GM23338 (cell line): ENCODE results near the gene MAP3K9. TPM values are rescaled to one million over a fixed set of nuclear protein-coding genes. Genes with fewer than 3 reads are reported as not detected.

Source experiments
- ATAC-seq: fragments of 200-7000 bp; cut with Tn5 transposase; 3 replicates; pipeline ENCODE4 v1.9.1; 2020
- DNase-seq: peaks from one replicate; pipeline ENCODE4 v3.0.0-alpha.2; 2015; ENCODE audit warnings: low spot score
- H2AFZ ChIP-seq: fragments of 200-600 bp; sonication (generic); 2 replicates; pipeline ENCODE4 v1.8.0; 2016; ENCODE audit warnings: antibody characterized with exemption, mild to moderate bottlenecking, moderate library complexity
- H3F3A ChIP-seq: fragments of 200-600 bp; sonication (generic); replicated peaks from 2 replicates; pipeline ENCODE4 v1.8.0; 2017; ENCODE audit warnings: antibody characterized with exemption, mixed run types, low read depth
- H3K27ac ChIP-seq: fragments of 200-600 bp; sonication (generic); 2 replicates; pipeline ENCODE4 v1.6.1; 2016; ENCODE audit warnings: low read depth
- H3K27me3 ChIP-seq: fragments of 200-600 bp; sonication (generic); 2 replicates; pipeline ENCODE4 v1.8.0; 2016; ENCODE audit warnings: mild to moderate bottlenecking, mixed run types, moderate library complexity; ENCODE audit not compliant: insufficient read depth
- H3K36me3 ChIP-seq: fragments of 200-600 bp; sonication (generic); 2 replicates; pipeline ENCODE4 v1.8.0; 2016; ENCODE audit warnings: mild to moderate bottlenecking; ENCODE audit not compliant: insufficient read depth
- H3K4me1 ChIP-seq: fragments of 200-600 bp; sonication (generic); 2 replicates; pipeline ENCODE4 v1.8.0; 2016; ENCODE audit warnings: mild to moderate bottlenecking, moderate library complexity; ENCODE audit not compliant: insufficient read depth
- H3K4me2 ChIP-seq: fragments of 200-600 bp; sonication (generic); 2 replicates; pipeline ENCODE4 v1.7.1; 2017; ENCODE audit warnings: mixed run types
- H3K4me3 ChIP-seq: fragments of 200-600 bp; sonication (generic); 2 replicates; pipeline ENCODE4 v1.6.1; 2016; ENCODE audit warnings: mixed run types
- H3K79me2 ChIP-seq: fragments of 200-600 bp; sonication (generic); replicated peaks from 2 replicates; pipeline ENCODE4 v1.8.0; 2017; ENCODE audit warnings: mild to moderate bottlenecking; ENCODE audit not compliant: insufficient read depth
- H3K9me2 ChIP-seq: fragments of 200-600 bp; sonication (generic); 2 replicates; pipeline ENCODE4 v1.8.0; 2017; ENCODE audit not compliant: insufficient read depth
- H4K20me1 ChIP-seq: fragments of 200-600 bp; sonication (generic); replicated peaks from 2 replicates; pipeline ENCODE4 v1.8.0; 2017; ENCODE audit warnings: mild to moderate bottlenecking; ENCODE audit not compliant: insufficient read depth
- H3K27ac Mint-ChIP-seq: 2 replicates; pipeline ENCODE4 v1.8.0; 2020; ENCODE audit warnings: inconsistent platforms, mild to moderate bottlenecking, moderate library complexity, mixed read lengths
- H3K27me3 Mint-ChIP-seq: 3 replicates; pipeline ENCODE4 v1.8.0; 2022; ENCODE audit warnings: low read depth, mild to moderate bottlenecking, moderate library complexity, mixed read lengths, inconsistent platforms; ENCODE audit not compliant: insufficient read depth, poor library complexity
- H3K36me3 Mint-ChIP-seq: 3 replicates; pipeline ENCODE4 v1.8.0; 2021; ENCODE audit warnings: low read depth, mild to moderate bottlenecking, inconsistent platforms, moderate library complexity, mixed read lengths
- H3K4me1 Mint-ChIP-seq: 3 replicates; pipeline ENCODE4 v1.8.0; 2020; ENCODE audit warnings: mild to moderate bottlenecking, inconsistent platforms, mixed read lengths
- H3K4me3 Mint-ChIP-seq: 3 replicates; pipeline ENCODE4 v1.8.0; 2021; ENCODE audit warnings: moderate library complexity, mild to moderate bottlenecking, inconsistent platforms, mixed read lengths
- H3K9me3 Mint-ChIP-seq: 3 replicates; pipeline ENCODE4 v1.8.0; 2020; ENCODE audit warnings: moderate library complexity, mild to moderate bottlenecking, inconsistent platforms, mixed read lengths
- CREB1 ChIP-seq: fragments of 250-450 bp; sonication (Bioruptor Pico); IDR thresholded peaks from 2 replicates; pipeline ENCODE4 v1.5.0; 2020; ENCODE audit warnings: low read depth, mild to moderate bottlenecking, moderate library complexity
- EZH2 ChIP-seq: fragments of 200-600 bp; sonication (generic); IDR thresholded peaks from one replicate; pipeline ENCODE4 v1.8.0; 2017; ENCODE audit warnings: antibody characterized with exemption, mild to moderate bottlenecking, low read depth; ENCODE audit not compliant: unreplicated experiment
- EZH2phosphoT487 ChIP-seq: fragments of 200-600 bp; sonication (generic); IDR thresholded peaks from one replicate; pipeline ENCODE4 v1.8.1; 2018; ENCODE audit warnings: antibody characterized with exemption; ENCODE audit not compliant: unreplicated experiment
- JUNB ChIP-seq: IDR thresholded peaks from one replicate; pipeline ENCODE4 v1.6.1; 2016; ENCODE audit warnings: antibody characterized with exemption; ENCODE audit not compliant: unreplicated experiment
- NANOG ChIP-seq: IDR thresholded peaks from 2 replicates; pipeline ENCODE4 v1.6.1; 2016; ENCODE audit warnings: antibody characterized with exemption, borderline replicate concordance
- POLR2AphosphoS5 ChIP-seq: IDR thresholded peaks from 2 replicates; pipeline ENCODE4 v1.6.1; 2016; ENCODE audit warnings: antibody characterized with exemption, low read depth
- STAT1 ChIP-seq: IDR thresholded peaks from one replicate; pipeline ENCODE4 v1.6.1; 2016; ENCODE audit warnings: antibody characterized with exemption; ENCODE audit not compliant: unreplicated experiment
- ZNF114 ChIP-seq: fragments of 250-450 bp; sonication (Bioruptor Pico); IDR thresholded peaks from 2 replicates; pipeline ENCODE4 v1.5.0; 2020; ENCODE audit warnings: mild to moderate bottlenecking, moderate library complexity
- ZNF331 ChIP-seq: fragments of 250-450 bp; sonication (Bioruptor Pico); IDR thresholded peaks from 2 replicates; pipeline ENCODE4 v1.5.0; 2020; ENCODE audit warnings: low read depth, mild to moderate bottlenecking, moderate library complexity
- polyA plus RNA-seq: library from polyadenylated mRNA; unstranded; fragments of >200 nt; fragmentation: Nextera tagmentation; extraction: Ambion mirVana; gene quantifications from 2 replicates; pipeline ENCODE4 v1.2.1, GENCODE V29; 2016
- total RNA-seq: library from RNA; depleted of rRNA; stranded (reverse); fragments of >200 nt; shearing (Covaris generic); gene quantifications from 2 replicates; pipeline ENCODE4 v1.2.3, GENCODE V29; 2014
- TF ChIP-seq, protein P1 (sequence below), 2 experiments: fragments of 200-600 bp in 1 of 2; sonication (generic) in 1 of 2; conservative IDR thresholded peaks; 2 replicates each; pipeline versions ENCODE4 v1.5.1 to v1.6.1; 2016 to 2017; ENCODE audit warnings: antibody characterized with exemption in 2 of 2, low read depth in 2 of 2, mild to moderate bottlenecking in 2 of 2, moderate library complexity in 1 of 2
- TF ChIP-seq, protein P2 (sequence below): IDR thresholded peaks from one replicate; pipeline ENCODE4 v1.6.1; 2018; ENCODE audit warnings: antibody characterized with exemption; ENCODE audit not compliant: unreplicated experiment
- TF ChIP-seq, protein P3 (sequence below): IDR thresholded peaks from 2 replicates; pipeline ENCODE4 v1.6.1; 2016; ENCODE audit warnings: antibody characterized with exemption

MAP3K9 gene
- total and polyA plus RNA-seq, 2 experiments from 2014 or later: 5.3 to 30.8 TPM

DNA sequence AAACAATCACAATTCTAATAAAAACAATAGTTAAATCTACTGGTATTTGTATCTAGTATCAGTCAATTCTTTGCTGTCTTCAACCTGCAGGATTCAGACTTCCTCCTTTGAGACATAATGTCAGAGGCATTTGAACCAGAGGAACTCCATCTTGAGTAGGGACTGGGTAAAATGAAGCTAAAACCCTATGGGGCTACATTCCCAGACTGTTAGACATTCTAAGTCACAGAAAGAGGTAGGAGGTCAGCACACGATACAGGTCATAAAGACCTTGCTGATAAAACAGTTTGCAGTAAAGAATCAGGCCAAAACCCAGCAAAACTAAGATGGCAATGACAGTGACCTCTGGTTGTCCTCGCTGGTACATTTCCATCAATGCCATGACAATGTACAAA lies 48.2 kb upstream of the MAP3K9 start (continued):
- TF ChIP-seq JUNB: no peak
- TF ChIP-seq, protein P1, sequence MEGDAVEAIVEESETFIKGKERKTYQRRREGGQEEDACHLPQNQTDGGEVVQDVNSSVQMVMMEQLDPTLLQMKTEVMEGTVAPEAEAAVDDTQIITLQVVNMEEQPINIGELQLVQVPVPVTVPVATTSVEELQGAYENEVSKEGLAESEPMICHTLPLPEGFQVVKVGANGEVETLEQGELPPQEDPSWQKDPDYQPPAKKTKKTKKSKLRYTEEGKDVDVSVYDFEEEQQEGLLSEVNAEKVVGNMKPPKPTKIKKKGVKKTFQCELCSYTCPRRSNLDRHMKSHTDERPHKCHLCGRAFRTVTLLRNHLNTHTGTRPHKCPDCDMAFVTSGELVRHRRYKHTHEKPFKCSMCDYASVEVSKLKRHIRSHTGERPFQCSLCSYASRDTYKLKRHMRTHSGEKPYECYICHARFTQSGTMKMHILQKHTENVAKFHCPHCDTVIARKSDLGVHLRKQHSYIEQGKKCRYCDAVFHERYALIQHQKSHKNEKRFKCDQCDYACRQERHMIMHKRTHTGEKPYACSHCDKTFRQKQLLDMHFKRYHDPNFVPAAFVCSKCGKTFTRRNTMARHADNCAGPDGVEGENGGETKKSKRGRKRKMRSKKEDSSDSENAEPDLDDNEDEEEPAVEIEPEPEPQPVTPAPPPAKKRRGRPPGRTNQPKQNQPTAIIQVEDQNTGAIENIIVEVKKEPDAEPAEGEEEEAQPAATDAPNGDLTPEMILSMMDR (conservative IDR thresholded peaks at IDR 0.05; ENCODE audit: low read depth in 2 of 2): no peak

DNA sequence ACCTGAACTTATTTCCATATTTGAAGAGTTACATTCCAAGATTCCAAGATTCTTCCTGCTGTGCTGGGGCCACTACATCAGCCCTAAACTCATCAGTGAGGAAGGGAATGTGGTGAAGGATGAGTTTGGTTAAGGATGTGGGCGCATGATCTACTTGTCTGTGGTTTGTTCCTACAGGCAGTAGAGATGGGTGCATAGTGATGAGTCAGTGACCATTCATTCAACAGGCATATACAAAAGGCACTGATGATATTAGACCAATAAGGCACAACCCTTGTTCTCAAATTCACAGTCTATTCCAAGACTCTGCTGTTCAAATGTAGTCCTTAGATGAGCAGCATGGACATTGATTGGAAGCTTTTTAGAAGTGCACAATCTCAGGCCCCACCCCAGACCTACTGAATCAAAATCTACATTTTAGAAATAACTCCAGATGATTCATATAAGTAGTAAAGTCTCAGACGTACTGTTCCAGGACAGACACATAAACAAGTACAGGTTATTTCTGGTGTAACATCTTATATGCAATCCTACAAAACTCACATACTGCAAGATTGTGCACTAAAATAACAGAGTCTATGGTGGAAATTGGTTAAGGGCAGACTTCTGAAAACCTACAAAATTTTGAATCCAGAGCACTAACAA lies 47.7 kb upstream of the MAP3K9 start:
- H3K9me2 ChIP-seq: peaks cover 18% of the 10 kb centered on the region
- Mint-ChIP-seq H3K9me3 (no peaks in the 10 kb centered on the region), H3K27me3 (no peaks in the 10 kb centered on the region), H3K4me1 (peaks cover 5% of the 10 kb centered on the region; the same call in 1 of the 3 replicates), H3K36me3 (no peaks in the 10 kb centered on the region), H3K4me3 (no peak overlapping the region), H3K27ac (no peak overlapping the region)
- DNase-seq: no peak
- H3K36me3 ChIP-seq: no peaks in the 10 kb centered on the region; the same call in 1 of the 2 replicates
- H3K4me3 ChIP-seq: no peak overlapping the region
- H3K27me3 ChIP-seq: no peaks in the 10 kb centered on the region
- H2AFZ ChIP-seq: no peak overlapping the region
- H4K20me1 ChIP-seq: no peaks in the 10 kb centered on the region
- H3K79me2 ChIP-seq: no peaks in the 10 kb centered on the region
- peaks cover 4% of the 10 kb centered on the region; the same call in 1 of the 2 replicates for H3K4me1 ChIP-seq
- no peak overlapping the region for H3K4me2 ChIP-seq
- H3F3A ChIP-seq: no peaks in the 10 kb centered on the region
- ATAC-seq: no peak
- no peak overlapping the region for H3K27ac ChIP-seq
- TF ChIP-seq ZNF114 (CRISPR knock-in tag) (no peak), JUNB (no peak), EZH2phosphoT487 (no peak), POLR2AphosphoS5 (no peak), NANOG (no peak), EZH2 (no peak), STAT1 (no peak), ZNF331 (CRISPR knock-in tag) (no peak), CREB1 (CRISPR knock-in tag) (no peak)
- TF ChIP-seq, protein P1 (conservative IDR thresholded peaks at IDR 0.05; ENCODE audit: low read depth in 2 of 2): no peak
- TF ChIP-seq, protein P2, sequence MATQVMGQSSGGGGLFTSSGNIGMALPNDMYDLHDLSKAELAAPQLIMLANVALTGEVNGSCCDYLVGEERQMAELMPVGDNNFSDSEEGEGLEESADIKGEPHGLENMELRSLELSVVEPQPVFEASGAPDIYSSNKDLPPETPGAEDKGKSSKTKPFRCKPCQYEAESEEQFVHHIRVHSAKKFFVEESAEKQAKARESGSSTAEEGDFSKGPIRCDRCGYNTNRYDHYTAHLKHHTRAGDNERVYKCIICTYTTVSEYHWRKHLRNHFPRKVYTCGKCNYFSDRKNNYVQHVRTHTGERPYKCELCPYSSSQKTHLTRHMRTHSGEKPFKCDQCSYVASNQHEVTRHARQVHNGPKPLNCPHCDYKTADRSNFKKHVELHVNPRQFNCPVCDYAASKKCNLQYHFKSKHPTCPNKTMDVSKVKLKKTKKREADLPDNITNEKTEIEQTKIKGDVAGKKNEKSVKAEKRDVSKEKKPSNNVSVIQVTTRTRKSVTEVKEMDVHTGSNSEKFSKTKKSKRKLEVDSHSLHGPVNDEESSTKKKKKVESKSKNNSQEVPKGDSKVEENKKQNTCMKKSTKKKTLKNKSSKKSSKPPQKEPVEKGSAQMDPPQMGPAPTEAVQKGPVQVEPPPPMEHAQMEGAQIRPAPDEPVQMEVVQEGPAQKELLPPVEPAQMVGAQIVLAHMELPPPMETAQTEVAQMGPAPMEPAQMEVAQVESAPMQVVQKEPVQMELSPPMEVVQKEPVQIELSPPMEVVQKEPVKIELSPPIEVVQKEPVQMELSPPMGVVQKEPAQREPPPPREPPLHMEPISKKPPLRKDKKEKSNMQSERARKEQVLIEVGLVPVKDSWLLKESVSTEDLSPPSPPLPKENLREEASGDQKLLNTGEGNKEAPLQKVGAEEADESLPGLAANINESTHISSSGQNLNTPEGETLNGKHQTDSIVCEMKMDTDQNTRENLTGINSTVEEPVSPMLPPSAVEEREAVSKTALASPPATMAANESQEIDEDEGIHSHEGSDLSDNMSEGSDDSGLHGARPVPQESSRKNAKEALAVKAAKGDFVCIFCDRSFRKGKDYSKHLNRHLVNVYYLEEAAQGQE: no peak
- TF ChIP-seq, protein P3, sequence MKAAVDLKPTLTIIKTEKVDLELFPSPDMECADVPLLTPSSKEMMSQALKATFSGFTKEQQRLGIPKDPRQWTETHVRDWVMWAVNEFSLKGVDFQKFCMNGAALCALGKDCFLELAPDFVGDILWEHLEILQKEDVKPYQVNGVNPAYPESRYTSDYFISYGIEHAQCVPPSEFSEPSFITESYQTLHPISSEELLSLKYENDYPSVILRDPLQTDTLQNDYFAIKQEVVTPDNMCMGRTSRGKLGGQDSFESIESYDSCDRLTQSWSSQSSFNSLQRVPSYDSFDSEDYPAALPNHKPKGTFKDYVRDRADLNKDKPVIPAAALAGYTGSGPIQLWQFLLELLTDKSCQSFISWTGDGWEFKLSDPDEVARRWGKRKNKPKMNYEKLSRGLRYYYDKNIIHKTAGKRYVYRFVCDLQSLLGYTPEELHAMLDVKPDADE: no peak
